ENCODE measurements around the gene PARP9.
"Not testable (repeated sequence)": the region's sequence is repeated elsewhere in the genome, so short reads cannot be mapped to it uniquely, and the experiment has no call there.

The PARP9 gene

DNA sequence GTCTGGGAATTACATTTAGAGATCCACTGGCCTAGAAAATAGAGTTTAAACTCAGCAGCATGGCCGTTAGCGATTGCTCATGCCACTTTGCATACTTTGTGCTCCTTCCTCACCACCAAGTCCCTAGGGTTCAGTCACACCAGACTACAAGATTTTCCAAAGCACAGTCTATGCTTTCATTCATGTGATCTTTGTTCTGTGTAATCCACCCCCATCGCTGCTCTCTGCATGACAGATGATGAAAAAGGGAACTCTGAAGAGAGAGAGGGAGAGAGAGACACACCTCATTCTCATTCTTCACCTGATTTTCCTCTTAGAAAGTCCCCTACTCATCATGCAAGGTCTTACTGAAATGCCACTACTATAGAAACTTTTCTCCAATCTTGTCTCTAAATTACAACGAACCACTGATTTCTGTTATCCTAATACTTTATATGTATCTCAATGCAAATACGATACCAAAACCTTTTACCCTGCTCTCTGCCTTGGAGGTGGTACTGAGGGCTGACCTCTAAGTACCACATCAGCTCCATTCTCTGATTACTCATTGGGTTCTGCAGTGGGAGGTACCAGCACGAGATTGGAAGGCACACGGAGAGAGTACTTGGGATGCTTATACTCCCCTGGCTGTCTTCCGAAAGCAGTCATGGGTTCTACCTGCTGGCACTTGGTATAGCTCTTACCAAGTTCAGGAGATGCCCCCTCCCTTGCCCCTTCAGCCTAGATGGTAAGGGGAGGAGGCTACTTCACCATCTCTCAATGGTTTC lies 12.3 kb upstream of the PARP9 start:
- no peak for DNase-seq (ENCODE audit: low read depth, low spot score)

- peak; percentile 9 for DNase-seq (ENCODE audit: low read depth, low spot score)
Observed at GRCh38 chr3:122572940-122573412, 8.9 kb upstream of the PARP9 start.

GRCh38 chr3:122568755-122569154 lies 4.7 kb upstream of the PARP9 start:
- no peak for DNase-seq (ENCODE audit: low read depth, low spot score)

- DNase-seq (ENCODE audit: low read depth, low spot score) = not testable (repeated sequence)
Observed at GRCh38 chr3:122568131-122568530, 4.0 kb upstream of the PARP9 start.

GRCh38 chr3:122563717-122564025 lies 429 bp downstream of the PARP9 start:
- no peak for DNase-seq (ENCODE audit: low read depth, low spot score)

DNA sequence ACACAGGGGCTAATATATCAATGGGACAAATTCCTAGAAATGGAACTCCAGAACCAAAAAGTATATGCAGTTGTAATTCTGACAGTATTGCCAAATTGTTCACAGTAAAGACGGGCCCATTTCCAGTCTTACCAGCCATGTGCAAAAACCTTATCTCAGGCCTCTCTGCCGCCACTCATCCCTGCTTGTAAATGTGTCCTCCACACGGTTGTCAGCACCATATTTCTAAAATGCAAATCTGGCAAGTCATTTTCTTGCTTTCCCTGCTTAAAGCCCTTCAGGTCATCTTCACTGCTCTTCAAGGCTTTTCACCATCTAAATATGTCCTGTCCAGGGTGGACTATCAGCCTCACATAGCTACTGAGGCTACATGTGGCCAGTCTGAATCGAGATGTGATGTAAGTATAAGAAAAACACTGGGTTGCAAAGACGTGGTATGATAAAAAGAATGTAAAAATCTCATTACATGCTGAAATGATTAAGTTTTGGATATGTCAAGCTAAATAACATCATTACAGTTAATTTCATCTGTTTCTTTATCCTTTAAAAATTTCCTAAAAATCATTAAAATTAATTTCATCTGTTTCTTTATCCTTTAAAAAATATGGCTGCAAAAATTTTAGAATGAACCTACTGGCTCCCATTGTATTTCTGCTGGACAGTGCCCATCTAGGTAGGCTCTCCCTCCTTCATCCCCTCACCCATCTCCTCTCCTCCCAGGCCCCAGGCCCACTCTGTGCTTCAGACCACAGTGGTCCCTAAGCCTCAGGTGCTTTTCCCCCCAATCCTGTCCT lies 980 bp downstream of the PARP9 start:
- DNase-seq (ENCODE audit: low read depth, low spot score) = no peak

DNA sequence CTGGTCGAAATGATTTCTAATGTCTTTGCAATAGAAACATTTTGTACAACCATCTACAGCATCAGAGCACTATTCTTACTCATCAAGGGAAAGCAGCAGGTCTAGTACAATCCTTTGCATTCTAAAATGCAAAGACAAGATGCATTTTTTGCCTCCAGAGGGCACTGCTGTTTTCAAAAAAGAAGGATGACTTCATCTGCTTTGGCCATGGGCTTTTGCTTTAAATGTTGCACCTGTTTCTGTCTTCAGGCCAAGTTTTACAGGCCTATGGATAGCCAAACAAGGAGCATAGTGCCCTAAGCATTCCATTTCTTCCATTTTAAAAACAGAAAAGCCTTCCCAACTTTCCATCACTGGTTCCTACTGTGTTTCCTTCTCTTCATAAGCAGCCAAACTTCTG lies 3.4 kb downstream of the PARP9 start:
- DNase-seq (ENCODE audit: low read depth, low spot score) = peak; percentile 41

- DNase-seq (ENCODE audit: low read depth, low spot score) = no peak
Observed at GRCh38 chr3:122559906-122560305, 4.2 kb downstream of the PARP9 start.

- DNase-seq (ENCODE audit: low read depth, low spot score) = no peak
Observed at GRCh38 chr3:122558605-122559004, 5.5 kb downstream of the PARP9 start.

- no peak for DNase-seq (ENCODE audit: low read depth, low spot score)
Observed at GRCh38 chr3:122557356-122557755, 6.7 kb downstream of the PARP9 start.

GRCh38 chr3:122555275-122556071 lies 8.6 kb downstream of the PARP9 start:
- no peak for DNase-seq (ENCODE audit: low read depth, low spot score)

DNA sequence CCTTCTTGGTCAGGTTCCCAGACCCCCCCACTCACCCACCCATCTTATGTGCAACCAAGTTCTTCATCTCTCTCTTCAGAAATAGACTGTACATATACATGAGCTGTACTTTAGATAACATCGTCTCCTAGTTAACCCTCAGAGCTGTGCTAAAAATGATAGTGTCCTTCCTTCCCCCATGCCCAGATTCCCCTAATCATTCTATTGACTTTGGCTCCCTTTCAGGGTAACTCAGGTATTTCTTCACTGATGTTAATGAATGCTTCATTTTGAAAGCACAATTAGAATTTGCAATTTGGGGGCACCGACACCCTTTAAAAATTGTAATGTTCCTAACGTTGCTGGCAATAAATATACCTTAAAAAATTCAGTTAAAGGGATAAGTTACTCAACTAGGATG lies 10.9 kb downstream of the PARP9 start:
- no peak for DNase-seq (ENCODE audit: low read depth, low spot score)

GRCh38 chr3:122548619-122549018 lies 15.5 kb downstream of the PARP9 start:
- DNase-seq (ENCODE audit: low read depth, low spot score) = no peak

DNA sequence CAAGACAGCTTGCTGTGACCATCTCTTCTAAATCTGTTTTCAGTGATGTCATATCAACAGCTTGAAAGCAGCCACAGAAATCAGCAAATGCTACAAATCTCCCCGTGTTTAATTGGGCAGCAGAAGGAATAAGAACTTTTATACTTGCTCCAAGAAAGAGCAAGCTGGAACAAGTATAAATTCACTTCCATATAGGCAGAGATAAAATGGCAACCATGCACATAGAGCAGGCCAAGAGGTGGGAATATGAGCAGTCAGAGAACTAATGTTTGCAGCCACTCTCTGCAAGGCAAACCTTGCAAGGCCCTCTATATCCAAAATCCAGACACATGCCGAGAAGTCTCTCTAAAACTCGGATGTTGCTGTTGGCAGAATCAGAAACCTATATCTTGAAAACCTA lies 16.0 kb downstream of the PARP9 start:
- no peak for DNase-seq (ENCODE audit: low read depth, low spot score)

DNA sequence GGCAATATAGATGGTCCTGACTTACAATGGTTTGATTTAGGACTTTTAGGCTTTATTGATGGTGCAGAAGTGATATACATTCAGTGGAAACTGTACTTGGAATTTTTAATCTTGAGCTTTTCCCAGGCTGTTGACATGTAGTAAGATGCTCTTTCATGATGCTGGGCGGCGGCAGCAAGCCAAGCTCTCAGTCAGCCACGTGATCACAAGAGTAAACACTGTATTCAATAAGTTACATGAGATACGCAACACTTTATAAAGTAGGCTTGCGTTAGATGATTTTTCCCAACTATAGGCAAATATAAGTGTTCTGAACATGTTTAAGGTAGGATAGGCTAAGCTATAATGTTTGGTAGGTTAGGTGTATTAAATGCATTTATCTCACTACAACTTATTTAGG lies 17.9 kb downstream of the PARP9 start:
- DNase-seq (ENCODE audit: low read depth, low spot score) = no peak

DNA sequence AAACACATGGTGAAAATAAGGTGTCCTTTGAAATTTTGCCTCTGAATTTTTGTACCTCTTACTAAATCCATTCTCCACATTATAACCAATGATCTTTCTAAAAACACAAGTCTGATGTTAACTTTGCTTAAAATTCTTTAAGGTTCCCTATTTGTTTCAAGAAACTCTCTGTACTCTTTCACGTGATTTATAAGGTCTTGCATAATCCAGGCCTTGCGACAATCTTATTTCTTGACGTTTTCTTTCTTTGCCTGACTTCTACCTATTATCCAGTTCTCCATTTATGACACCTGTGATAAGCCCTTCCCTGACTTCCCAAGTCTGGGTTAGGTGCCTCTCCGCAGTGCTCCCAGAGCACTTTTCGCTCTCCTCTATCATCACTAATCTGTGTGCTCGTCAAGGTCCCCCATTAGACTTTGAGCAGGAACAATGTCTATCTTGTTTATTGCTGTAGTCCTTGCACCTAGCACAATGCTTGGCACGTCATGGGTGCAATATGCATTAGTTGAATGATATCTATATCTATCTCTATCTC lies 25.1 kb downstream of the PARP9 start:
- no peak for DNase-seq (ENCODE audit: low read depth, low spot score)

DNA sequence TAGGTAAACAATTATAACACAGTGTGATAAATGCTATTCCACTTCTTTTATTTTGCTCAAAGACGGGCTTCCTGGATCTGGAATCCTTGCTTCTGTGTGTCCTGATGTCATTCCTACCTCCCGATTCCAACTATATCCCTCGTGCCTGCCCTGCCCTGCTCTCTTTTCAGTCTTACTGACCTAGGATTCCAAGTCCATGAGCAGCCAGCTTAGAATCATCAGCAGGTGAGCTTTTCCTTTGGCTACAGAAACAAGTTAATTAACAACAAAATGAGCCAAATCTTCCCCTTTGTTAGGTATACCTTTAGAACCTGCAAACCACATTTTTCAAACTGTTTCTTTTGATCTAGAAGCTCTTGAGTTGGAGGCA lies 27.5 kb downstream of the PARP9 start:
- DNase-seq (ENCODE audit: low read depth, low spot score) = no peak

GRCh38 chr3:122535964-122536631 lies 28.0 kb downstream of the PARP9 start:
- DNase-seq (ENCODE audit: low read depth, low spot score) = no peak

GRCh38 chr3:122533931-122534334 lies 30.2 kb downstream of the PARP9 start:
- DNase-seq (ENCODE audit: low read depth, low spot score) = no peak

DNA sequence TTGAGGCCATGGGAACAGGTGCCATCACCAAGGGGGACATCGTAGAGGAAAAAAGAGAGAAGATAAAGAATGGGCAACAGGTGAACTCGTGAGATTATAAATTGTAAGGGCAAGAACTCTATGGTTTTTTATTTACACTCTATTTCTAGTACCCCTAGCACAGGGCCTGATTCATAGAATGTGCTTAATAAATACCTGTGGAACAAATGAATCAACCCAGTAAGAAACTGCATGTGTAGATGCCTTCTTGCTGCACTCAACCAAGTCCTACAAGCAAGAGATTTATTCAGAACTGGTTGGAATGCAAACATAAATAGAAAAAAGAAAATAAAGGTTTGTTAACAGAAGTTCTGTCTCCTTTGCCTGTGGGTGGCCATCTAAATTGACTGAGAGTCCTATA lies 30.6 kb downstream of the PARP9 start:
- DNase-seq (ENCODE audit: low read depth, low spot score) = no peak

- no peak for DNase-seq (ENCODE audit: low read depth, low spot score)
Observed at GRCh38 chr3:122530164-122530563, 33.9 kb downstream of the PARP9 start.

DNA sequence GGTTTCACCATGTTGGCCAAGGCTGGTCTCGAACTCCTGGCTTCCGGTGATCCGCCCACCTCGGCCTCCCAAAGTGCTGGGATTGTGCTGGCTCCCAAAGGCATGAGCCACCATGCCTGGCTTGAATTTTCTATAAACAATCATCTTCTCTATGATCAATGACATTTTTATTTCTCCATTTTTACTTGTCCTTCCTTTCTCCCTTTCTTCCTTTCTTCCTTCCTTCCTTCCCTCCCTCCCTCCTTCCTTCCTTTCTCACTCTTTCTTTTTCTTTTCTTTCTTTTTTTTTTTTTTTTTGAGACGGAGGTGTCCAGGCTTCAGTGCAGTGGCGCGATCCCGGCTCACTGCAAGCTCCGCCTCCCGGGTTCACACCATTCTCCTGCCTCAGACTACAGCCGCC lies 40.8 kb downstream of the PARP9 start:
- DNase-seq (ENCODE audit: low read depth, low spot score) = no peak
